ENCODE measurements around the gene ZNF121.

Gene ZNF121

GRCh38 chr19:9538183-9539058 lies 45.9 kb downstream of the ZNF121 start, which contains the start of gene ZNF426:
Gene ZNF426, minus strand, starts transcription at chr19:9538645. Its CDS starts 2,413 bp downstream, at chr19:9536232.
- peak; percentile 97 for DNase-seq

- DNase-seq = no peak
Measured at GRCh38 chr19:9535934-9536333, 48.4 kb downstream of the ZNF121 start.

- no peak for DNase-seq
Measured at GRCh38 chr19:9531933-9532332, 52.4 kb downstream of the ZNF121 start.

- no peak for DNase-seq
Measured at GRCh38 chr19:9528757-9529336, 55.5 kb downstream of the ZNF121 start.

GRCh38 chr19:9523885-9524474 lies 60.3 kb downstream of the ZNF121 start:
- no peak for DNase-seq
